ENCODE measurements around the gene PANK2.

DNA sequence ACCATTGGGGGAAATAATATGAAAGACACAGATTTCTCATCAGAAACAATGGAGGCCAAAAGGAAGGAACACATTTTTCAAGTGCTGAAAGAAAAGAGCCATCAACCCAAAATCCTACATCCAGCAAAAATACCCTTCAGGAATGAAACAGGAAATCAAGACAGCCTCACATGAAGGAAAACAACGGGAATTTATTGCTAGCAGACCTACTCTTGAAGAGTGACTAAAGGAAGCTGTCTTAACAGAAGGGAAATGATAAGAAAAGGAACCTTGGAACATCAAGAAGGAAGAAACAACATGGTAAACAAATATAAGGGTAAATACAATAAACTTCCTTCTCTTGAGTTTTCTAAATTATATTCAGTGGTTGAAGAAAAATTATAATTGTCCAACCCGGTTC lies 82.0 kb downstream of the PANK2 start:
- TF ChIP-seq, protein P1, sequence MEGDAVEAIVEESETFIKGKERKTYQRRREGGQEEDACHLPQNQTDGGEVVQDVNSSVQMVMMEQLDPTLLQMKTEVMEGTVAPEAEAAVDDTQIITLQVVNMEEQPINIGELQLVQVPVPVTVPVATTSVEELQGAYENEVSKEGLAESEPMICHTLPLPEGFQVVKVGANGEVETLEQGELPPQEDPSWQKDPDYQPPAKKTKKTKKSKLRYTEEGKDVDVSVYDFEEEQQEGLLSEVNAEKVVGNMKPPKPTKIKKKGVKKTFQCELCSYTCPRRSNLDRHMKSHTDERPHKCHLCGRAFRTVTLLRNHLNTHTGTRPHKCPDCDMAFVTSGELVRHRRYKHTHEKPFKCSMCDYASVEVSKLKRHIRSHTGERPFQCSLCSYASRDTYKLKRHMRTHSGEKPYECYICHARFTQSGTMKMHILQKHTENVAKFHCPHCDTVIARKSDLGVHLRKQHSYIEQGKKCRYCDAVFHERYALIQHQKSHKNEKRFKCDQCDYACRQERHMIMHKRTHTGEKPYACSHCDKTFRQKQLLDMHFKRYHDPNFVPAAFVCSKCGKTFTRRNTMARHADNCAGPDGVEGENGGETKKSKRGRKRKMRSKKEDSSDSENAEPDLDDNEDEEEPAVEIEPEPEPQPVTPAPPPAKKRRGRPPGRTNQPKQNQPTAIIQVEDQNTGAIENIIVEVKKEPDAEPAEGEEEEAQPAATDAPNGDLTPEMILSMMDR (IDR thresholded peaks at IDR 0.05) = no peak
- TF ChIP-seq ZFX (IDR thresholded peaks at IDR 0.05; ENCODE audit: borderline replicate concordance) = no peak

Measured in 22Rv1 (cell line).